HT1080 (cell line): Measurements from ENCODE around the gene GOLIM4. TPM values are rescaled to one million over a fixed set of nuclear protein-coding genes. Genes with fewer than 3 reads are reported as not detected.

Source experiments
- DNase-seq: peaks from one replicate; pipeline ENCODE4 v3.0.0-alpha.2; 2015; ENCODE audit warnings: low read depth
- total RNA-seq: library from RNA; depleted of rRNA; stranded (reverse); fragments of >200 nt; shearing (Covaris generic); gene quantifications from 2 replicates; pipeline ENCODE4 v1.2.3, GENCODE V29; 2014

The GOLIM4 gene
- total RNA-seq, 1 experiment from 2014 or later, result 71.6 TPM

- no peak for DNase-seq
These were observed 94.5 kb downstream of the GOLIM4 start for GRCh38 chr3:168001244-168001643.

GRCh38 chr3:167998253-167998652 is 97.5 kb downstream of the GOLIM4 start:
- no peak for DNase-seq

- DNase-seq, result no peak
These were observed 99.2 kb downstream of the GOLIM4 start for GRCh38 chr3:167996514-167996913.

GRCh38 chr3:167992381-167992780 is 103.3 kb downstream of the GOLIM4 start:
- no peak for DNase-seq

- DNase-seq, result no peak
These were observed 104.5 kb downstream of the GOLIM4 start for GRCh38 chr3:167991213-167991612.

- no peak for DNase-seq
These were observed 105.7 kb downstream of the GOLIM4 start for GRCh38 chr3:167989999-167990398.

GRCh38 chr3:167989066-167989465 is 106.7 kb downstream of the GOLIM4 start:
- no peak for DNase-seq

- DNase-seq, result no peak
These were observed 112.1 kb downstream of the GOLIM4 start for GRCh38 chr3:167983583-167983982.

GRCh38 chr3:167978486-167978885 is 117.2 kb downstream of the GOLIM4 start:
- DNase-seq, result no peak

GRCh38 chr3:167978071-167978470 is 117.7 kb downstream of the GOLIM4 start:
- DNase-seq, result no peak

- no peak for DNase-seq
These were observed 119.0 kb downstream of the GOLIM4 start for GRCh38 chr3:167976516-167977361.

GRCh38 chr3:167973901-167974300 is 121.8 kb downstream of the GOLIM4 start:
- no peak for DNase-seq

GRCh38 chr3:167973046-167973445 is 122.7 kb downstream of the GOLIM4 start:
- no peak for DNase-seq

- DNase-seq, result no peak
These were observed 123.2 kb downstream of the GOLIM4 start for GRCh38 chr3:167972502-167972901.

GRCh38 chr3:167969548-167969947 is 126.2 kb downstream of the GOLIM4 start:
- no peak for DNase-seq

- DNase-seq, result no peak
These were observed 128.3 kb downstream of the GOLIM4 start for GRCh38 chr3:167967257-167968036.
